AG10803 (cell line): ENCODE measurements around the gene TTC27.

Experiments used
- DNase-seq: peaks from one replicate; pipeline ENCODE4 v3.0.0; 2010; ENCODE audit warnings: low read depth
- H3K4me3 ChIP-seq: 2 replicates; pipeline ENCODE4 v1.5.1; 2011; ENCODE audit warnings: mild to moderate bottlenecking, low read length, control low read depth
- TF ChIP-seq, protein P1 (sequence below): conservative IDR thresholded peaks from 2 replicates; pipeline ENCODE4 v1.5.1; 2011; ENCODE audit warnings: mild to moderate bottlenecking, low read length, control low read depth, inconsistent platforms

The TTC27 gene

DNA sequence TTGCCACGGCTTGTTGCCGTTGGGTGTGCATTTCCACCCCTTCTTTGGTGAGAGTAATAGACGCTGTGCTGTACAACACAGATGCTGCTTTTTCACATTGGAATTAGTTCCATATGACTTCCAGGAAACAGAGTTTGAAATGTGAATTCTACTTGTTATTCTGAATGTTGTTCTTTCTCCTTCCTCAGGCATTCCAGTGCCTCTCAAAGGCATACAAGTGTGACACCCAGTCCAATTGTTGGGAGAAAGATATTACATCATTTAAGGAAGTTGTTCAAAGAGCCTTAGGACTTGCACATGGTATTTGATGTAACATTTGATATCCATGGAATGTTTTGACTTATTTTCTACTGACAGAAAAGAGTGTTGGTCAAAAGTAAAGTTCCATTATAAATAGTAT lies 184.5 kb downstream of the TTC27 start:
- TF ChIP-seq, protein P1, sequence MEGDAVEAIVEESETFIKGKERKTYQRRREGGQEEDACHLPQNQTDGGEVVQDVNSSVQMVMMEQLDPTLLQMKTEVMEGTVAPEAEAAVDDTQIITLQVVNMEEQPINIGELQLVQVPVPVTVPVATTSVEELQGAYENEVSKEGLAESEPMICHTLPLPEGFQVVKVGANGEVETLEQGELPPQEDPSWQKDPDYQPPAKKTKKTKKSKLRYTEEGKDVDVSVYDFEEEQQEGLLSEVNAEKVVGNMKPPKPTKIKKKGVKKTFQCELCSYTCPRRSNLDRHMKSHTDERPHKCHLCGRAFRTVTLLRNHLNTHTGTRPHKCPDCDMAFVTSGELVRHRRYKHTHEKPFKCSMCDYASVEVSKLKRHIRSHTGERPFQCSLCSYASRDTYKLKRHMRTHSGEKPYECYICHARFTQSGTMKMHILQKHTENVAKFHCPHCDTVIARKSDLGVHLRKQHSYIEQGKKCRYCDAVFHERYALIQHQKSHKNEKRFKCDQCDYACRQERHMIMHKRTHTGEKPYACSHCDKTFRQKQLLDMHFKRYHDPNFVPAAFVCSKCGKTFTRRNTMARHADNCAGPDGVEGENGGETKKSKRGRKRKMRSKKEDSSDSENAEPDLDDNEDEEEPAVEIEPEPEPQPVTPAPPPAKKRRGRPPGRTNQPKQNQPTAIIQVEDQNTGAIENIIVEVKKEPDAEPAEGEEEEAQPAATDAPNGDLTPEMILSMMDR, result no peak
- peak; percentile 57 for DNase-seq
- H3K4me3 ChIP-seq, result no peak overlapping the region

GRCh38 chr2:32820088-32820487 lies 192.2 kb downstream of the TTC27 start:
- TF ChIP-seq, protein P1, result no peak
- no peak overlapping the region for H3K4me3 ChIP-seq
- DNase-seq, result no peak

GRCh38 chr2:32820701-32821100 lies 192.9 kb downstream of the TTC27 start:
- no peak overlapping the region for H3K4me3 ChIP-seq
- TF ChIP-seq, protein P1, result no peak
- DNase-seq, result no peak

DNA sequence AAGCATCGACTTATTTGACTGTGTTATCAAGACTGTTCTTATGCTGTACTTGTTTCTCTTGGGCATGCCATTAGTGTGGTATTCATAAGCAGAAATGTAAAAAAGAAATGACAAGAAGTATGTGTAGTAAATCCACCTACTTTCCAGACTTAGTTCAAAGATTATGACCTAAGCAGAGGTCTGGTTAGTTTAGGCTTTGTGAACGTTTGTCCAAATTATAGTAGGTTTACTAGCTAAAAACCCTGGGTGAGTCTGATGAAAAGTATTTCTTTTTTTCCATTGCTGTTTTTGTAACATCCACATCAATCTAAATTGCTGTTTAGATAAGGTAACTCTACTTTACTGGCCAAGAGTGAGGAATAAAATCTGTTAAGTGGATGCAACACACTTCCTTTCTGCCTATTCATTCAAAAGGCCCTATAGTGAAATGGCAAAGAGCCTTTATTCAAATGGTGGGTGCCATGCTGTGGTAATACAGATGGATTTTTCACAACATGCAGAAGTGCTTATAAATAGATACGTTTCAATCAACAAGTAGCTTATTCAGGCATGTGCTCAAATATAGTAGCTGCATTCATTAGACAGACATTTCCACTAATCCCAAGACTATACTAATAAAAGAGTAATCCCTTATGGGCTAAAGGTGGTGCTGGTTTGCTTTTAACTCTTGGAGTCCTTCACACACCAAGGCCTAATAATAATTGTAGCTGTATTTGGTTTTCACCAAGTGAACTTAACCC lies 196.4 kb downstream of the TTC27 start:
- no peak overlapping the region for H3K4me3 ChIP-seq
- TF ChIP-seq, protein P1, result no peak
- DNase-seq, result no peak

DNA sequence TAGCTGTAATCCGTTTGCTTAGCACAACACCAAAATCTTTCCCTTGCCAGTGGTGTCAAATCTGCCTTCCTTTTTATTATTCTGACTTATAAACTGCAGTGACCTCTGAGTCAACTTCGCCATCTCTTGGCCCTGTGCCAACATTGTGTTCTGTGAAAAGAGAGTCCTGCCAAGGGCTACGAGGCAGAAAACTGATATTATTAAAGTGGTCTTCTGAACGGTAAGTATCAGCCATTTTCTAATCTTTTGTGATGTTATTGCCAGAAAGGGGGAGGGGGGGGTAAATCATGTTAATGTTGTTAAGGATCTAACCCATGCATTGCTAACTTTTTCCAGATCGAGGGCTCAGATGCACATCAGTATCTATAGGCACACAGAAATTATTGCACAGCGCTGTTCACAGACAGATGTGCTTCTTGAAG lies 197.5 kb downstream of the TTC27 start:
- no peak for DNase-seq
- TF ChIP-seq, protein P1, result no peak
- H3K4me3 ChIP-seq, result no peak overlapping the region

DNA sequence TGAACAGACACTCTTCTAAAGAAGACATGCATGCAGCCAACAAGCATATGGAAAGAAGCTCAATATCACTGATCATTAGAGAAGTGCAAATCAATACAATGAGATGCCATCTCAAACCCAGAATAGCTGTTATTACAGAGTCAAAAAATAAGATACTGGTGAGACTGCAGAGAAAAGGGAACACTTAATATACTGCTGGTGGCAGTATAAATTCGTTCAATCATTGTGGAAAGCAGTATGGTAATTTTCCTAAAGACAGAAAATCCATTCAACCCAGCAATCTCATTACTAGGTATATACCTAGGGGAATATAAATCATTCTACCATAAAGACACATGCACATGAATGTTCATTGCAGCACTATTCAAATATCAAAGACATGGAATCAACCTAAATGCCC lies 202.3 kb downstream of the TTC27 start:
- no peak overlapping the region for H3K4me3 ChIP-seq
- DNase-seq, result no peak
- TF ChIP-seq, protein P1, result no peak

- TF ChIP-seq, protein P1, result no peak
- peak; percentile 46 for DNase-seq
- H3K4me3 ChIP-seq, result no peak overlapping the region
Measured at GRCh38 chr2:32832821-32833220, 205.0 kb downstream of the TTC27 start.
